Breast epithelium (tissue), 3 donors: ENCODE data around the gene ARMC9.
"Not testable (repeated sequence)": the region's sequence is repeated elsewhere in the genome, so short reads cannot be mapped to it uniquely, and the experiment has no call there.

Experiments used
- POLR2A ChIP-seq: fragments of 450-650 bp; IDR thresholded peaks from one replicate; pipeline ENCODE4 v1.6.1; 2016; ENCODE audit warnings: antibody characterized with exemption, mild to moderate bottlenecking, moderate library complexity
- POLR2AphosphoS5 ChIP-seq, 3 donors: sonication (generic); formaldehyde crosslinking; IDR thresholded peaks; one replicate each; pipeline ENCODE4 v1.6.1; 2017; ENCODE audit warnings: antibody characterized with exemption in 3 of 3
- TF ChIP-seq, protein P1 (sequence below), 3 donors: fragments of 450-650 bp; IDR thresholded peaks; one replicate each; pipeline ENCODE4 v1.5.1; 2016 to 2017; ENCODE audit warnings: antibody characterized with exemption in 3 of 3, mild to moderate bottlenecking in 3 of 3, moderate library complexity in 3 of 3

DNA sequence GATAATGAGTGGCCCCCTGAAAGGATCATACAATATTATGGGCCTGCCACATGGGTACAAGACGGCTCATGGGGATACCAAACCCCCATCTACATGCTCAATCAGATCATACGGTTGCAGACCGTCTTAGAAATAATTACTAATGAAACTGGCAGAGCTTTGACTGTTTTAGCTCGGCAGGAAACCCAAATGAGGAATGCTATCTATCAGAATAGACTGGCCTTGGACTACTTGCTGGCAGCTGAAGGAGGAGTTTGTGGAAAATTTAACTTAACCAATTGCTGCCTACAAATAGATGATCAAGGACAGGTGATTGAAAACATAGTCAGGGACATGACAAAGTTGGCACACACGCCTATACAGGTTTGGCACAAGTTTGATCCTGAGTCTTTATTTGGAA, 209.3 kb downstream of the ARMC9 start:
- TF ChIP-seq, protein P1, sequence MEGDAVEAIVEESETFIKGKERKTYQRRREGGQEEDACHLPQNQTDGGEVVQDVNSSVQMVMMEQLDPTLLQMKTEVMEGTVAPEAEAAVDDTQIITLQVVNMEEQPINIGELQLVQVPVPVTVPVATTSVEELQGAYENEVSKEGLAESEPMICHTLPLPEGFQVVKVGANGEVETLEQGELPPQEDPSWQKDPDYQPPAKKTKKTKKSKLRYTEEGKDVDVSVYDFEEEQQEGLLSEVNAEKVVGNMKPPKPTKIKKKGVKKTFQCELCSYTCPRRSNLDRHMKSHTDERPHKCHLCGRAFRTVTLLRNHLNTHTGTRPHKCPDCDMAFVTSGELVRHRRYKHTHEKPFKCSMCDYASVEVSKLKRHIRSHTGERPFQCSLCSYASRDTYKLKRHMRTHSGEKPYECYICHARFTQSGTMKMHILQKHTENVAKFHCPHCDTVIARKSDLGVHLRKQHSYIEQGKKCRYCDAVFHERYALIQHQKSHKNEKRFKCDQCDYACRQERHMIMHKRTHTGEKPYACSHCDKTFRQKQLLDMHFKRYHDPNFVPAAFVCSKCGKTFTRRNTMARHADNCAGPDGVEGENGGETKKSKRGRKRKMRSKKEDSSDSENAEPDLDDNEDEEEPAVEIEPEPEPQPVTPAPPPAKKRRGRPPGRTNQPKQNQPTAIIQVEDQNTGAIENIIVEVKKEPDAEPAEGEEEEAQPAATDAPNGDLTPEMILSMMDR (IDR thresholded peaks at IDR 0.05) = not testable (repeated sequence)
- TF ChIP-seq POLR2AphosphoS5 (IDR thresholded peaks at IDR 0.05); POLR2A: not testable (repeated sequence)
